Caco-2 (cell line): ENCODE measurements around the gene DNAJC8. TPM values are rescaled to one million over a fixed set of nuclear protein-coding genes. Genes with fewer than 3 reads are reported as not detected.

Source experiments
- BruUV-seq: library from RNA; stranded (reverse); fragments of 400-500 nt; replicated peaks from 2 replicates; lab custom pipeline; 2021; lab: Mats Ljungman, UMichigan
- CTCF ChIA-PET: fragments of 300-600 bp; sonication (Branson Sonifier 250); formaldehyde crosslinking; loops from one replicate; lab custom pipeline; 2022; ENCODE audit warnings: antibody characterized with exemption; lab: Charles Lee
- POLR2A ChIA-PET: fragments of 300-600 bp; sonication (Branson Sonifier 250); formaldehyde crosslinking; loops from one replicate; lab custom pipeline; 2022; ENCODE audit warnings: antibody characterized with exemption; lab: Charles Lee
- DNase-seq, 2 experiments: peaks; one replicate each; pipeline versions ENCODE4 v3.0.0 to v3.0.0-alpha.2; 2020 to 2022
- H3K27me3 ChIP-seq: replicated peaks from 2 replicates; pipeline ENCODE4 v1.6.0; 2011; ENCODE audit warnings: low read length; ENCODE audit not compliant: control insufficient read depth, insufficient read depth
- H3K36me3 ChIP-seq: 2 replicates; pipeline ENCODE4 v1.5.1; 2011; ENCODE audit warnings: low read length; ENCODE audit not compliant: control insufficient read depth, insufficient read depth
- H3K4me1 ChIP-seq: fragments of 250-450 bp; sonication (Bioruptor Pico); 2 replicates; pipeline ENCODE4 v1.5.1; 2020; ENCODE audit warnings: mild to moderate bottlenecking
- H3K4me3 ChIP-seq: 2 replicates; pipeline ENCODE4 v1.5.1; 2011; ENCODE audit warnings: low read depth, mild to moderate bottlenecking, control low read depth, low read length
- H3K9me3 ChIP-seq: fragments of 250-450 bp; sonication (Bioruptor Pico); 2 replicates; pipeline ENCODE4 v1.5.1; 2020; ENCODE audit warnings: mild to moderate bottlenecking, moderate library complexity
- H3K27ac Mint-ChIP-seq: one replicate; pipeline ENCODE4 v1.8.0; 2022; ENCODE audit warnings: mixed read lengths; ENCODE audit not compliant: unreplicated experiment
- H3K27me3 Mint-ChIP-seq: one replicate; pipeline ENCODE4 v1.8.0; 2022; ENCODE audit warnings: mixed read lengths; ENCODE audit not compliant: insufficient read depth, unreplicated experiment
- H3K36me3 Mint-ChIP-seq: one replicate; pipeline ENCODE4 v1.8.0; 2022; ENCODE audit warnings: mild to moderate bottlenecking, mixed read lengths; ENCODE audit not compliant: insufficient read depth, unreplicated experiment
- H3K4me1 Mint-ChIP-seq: one replicate; pipeline ENCODE4 v1.8.0; 2022; ENCODE audit warnings: low read depth, mixed read lengths; ENCODE audit not compliant: unreplicated experiment
- H3K4me3 Mint-ChIP-seq: one replicate; pipeline ENCODE4 v1.8.0; 2022; ENCODE audit warnings: mild to moderate bottlenecking, moderate library complexity, mixed read lengths; ENCODE audit not compliant: unreplicated experiment
- H3K9me3 Mint-ChIP-seq: one replicate; pipeline ENCODE4 v1.8.0; 2022; ENCODE audit warnings: mixed read lengths; ENCODE audit not compliant: unreplicated experiment
- intact Hi-C: fragments of 100-400 bp; cut with micrococcal nuclease; formaldehyde crosslinking; loops from one replicate; pipeline ENCODE4 v1.10.0; 2022; ENCODE audit not compliant: unreplicated experiment
- total RNA-seq: library from RNA; stranded (reverse); gene quantifications from 2 replicates; pipeline ENCODE4 v1.2.3, GENCODE V29; 2022
- TF ChIP-seq, protein P1 (sequence below), 2 experiments: fragments of 200-600 bp in 1 of 2; IDR thresholded peaks; 1 replicate in 1 of 2; 2 replicates in 1 of 2; pipeline versions ENCODE4 v1.5.1 to v1.8.0; 2011 to 2022; ENCODE audit warnings: antibody characterized with exemption in 1 of 2, control low read depth in 1 of 2, inconsistent platforms in 1 of 2, low read depth in 1 of 2, low read length in 1 of 2, mild to moderate bottlenecking in 1 of 2, moderate library complexity in 1 of 2; ENCODE audit not compliant: insufficient read depth in 1 of 2, severe bottlenecking in 1 of 2, unreplicated experiment in 1 of 2

Gene DNAJC8
- total RNA-seq, 1 experiment from 2014 or later = 69.4 TPM

DNA sequence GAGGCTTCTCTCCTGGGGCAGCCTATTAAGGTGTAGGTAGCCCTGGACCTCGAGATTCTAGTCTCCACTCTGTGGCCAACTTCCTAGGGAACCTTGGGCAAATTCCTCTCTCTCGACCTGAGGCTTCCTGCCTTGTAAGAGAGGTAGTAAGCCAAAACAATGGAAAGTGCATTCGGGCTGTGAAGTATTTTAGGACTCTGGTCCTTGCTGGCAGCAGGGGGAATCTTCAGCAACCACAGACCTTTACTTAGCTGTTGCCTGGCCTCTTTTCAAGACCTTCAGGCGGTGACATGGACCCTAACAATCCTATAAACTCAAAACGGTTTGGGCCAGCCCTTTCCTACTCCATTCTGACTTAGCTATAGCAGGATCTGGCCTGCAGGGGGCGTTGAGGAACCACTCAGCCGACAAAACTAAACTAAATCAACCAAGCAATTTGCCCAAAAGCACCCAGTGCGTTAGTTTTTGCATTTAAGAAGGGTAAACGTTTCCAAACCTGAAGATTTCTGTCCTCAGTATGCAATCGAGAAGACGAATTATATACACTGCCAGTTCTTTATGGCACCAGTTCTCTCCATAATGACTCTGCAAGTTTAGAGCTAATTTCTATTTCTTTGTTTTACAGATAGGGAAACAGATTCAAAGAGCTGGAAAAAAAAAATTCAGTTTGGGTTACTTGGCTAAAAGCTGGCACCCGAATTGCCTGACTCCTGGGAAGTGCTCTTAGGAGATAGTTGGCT lies 15.6 kb upstream of the DNAJC8 start:
- intact Hi-C loops = loop anchor here (1.0 to 5.0 kb wide), 2 partner anchors 120 to 264 kb away; no protein-coding TSS in a partner anchor
- Histone ChIP-seq H3K36me3 (no peaks in the 10 kb centered on the region), H3K9me3 (no peaks in the 10 kb centered on the region), H3K4me1 (peaks cover 11% of the 10 kb centered on the region), H3K27me3 (no peaks in the 10 kb centered on the region), H3K4me3 (no peak overlapping the region)
- H3K9me3 Mint-ChIP-seq = no peaks in the 10 kb centered on the region
- H3K4me1 Mint-ChIP-seq = peaks cover 38% of the 10 kb centered on the region
- peak; percentile 56 to 75 for DNase-seq
- no TSS peak for BruUV-seq
- no peaks in the 10 kb centered on the region for H3K27me3 Mint-ChIP-seq
- H3K36me3 Mint-ChIP-seq = peaks cover 6% of the 10 kb centered on the region
- ChIA-PET CTCF (interaction anchor here (0.5 to 2.0 kb wide), 18 partner anchors 9 to 354 kb away, joined by 3 to 21 read pairs (median 4); partner anchors contain the start of genes ATP5IF1, EYA3, MED18 and PHACTR4), POLR2A (interaction anchor here (0.6 to 2.0 kb wide), 7 partner anchors 10 to 234 kb away, joined by 3 to 9 read pairs (median 4); partner anchors contain the start of genes ATP5IF1 and MED18)
- TF ChIP-seq, protein P1, sequence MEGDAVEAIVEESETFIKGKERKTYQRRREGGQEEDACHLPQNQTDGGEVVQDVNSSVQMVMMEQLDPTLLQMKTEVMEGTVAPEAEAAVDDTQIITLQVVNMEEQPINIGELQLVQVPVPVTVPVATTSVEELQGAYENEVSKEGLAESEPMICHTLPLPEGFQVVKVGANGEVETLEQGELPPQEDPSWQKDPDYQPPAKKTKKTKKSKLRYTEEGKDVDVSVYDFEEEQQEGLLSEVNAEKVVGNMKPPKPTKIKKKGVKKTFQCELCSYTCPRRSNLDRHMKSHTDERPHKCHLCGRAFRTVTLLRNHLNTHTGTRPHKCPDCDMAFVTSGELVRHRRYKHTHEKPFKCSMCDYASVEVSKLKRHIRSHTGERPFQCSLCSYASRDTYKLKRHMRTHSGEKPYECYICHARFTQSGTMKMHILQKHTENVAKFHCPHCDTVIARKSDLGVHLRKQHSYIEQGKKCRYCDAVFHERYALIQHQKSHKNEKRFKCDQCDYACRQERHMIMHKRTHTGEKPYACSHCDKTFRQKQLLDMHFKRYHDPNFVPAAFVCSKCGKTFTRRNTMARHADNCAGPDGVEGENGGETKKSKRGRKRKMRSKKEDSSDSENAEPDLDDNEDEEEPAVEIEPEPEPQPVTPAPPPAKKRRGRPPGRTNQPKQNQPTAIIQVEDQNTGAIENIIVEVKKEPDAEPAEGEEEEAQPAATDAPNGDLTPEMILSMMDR (IDR thresholded peaks at IDR 0.05; ENCODE audit: insufficient read depth in 1 of 2, low read depth in 1 of 2, low read length in 1 of 2, severe bottlenecking in 1 of 2, unreplicated experiment in 1 of 2) = peak; percentile 73 to 83
- peak overlapping the region; percentile 98 for H3K27ac Mint-ChIP-seq
- peak overlapping the region; percentile 73 for H3K4me3 Mint-ChIP-seq

DNA sequence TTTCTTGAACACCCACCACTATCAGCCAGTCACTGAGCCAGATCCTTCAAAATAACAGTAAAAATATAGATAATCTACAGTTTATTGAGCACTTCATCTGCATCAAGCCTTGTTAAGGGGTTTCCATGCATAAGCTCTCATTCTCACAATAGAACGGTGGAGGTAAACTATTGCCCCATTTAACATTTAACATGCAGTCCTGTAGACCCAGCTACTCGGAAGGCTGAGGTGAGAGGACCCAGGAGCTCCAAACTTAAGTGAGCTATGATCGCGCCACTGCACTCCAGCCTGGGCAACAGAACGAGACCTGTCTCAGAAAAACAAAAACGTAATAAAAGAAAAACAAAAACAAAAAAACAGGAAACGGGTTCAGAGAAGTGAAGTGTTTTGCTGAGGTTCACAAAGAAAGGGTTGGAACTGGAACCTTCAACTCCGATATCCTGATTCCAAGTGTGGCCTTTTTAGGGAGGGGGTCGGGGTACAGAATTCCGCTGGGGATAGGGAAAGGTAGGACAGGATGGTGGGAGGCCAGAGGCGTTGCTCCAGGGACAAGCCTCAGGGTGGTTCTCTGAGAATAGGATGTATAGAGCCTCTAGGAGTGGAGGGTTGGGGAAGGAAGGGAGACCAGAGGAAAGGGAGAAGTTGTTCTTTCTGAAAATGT lies 14.9 kb upstream of the DNAJC8 start:
- no peak for DNase-seq
- Histone ChIP-seq H3K36me3 (no peaks in the 10 kb centered on the region), H3K4me3 (no peak overlapping the region), H3K27me3 (no peaks in the 10 kb centered on the region), H3K9me3 (no peaks in the 10 kb centered on the region), H3K4me1 (peaks cover 11% of the 10 kb centered on the region)
- BruUV-seq = no TSS peak
- Mint-ChIP-seq H3K4me1 (peaks cover 39% of the 10 kb centered on the region), H3K4me3 (peak overlapping the region; percentile 73), H3K9me3 (no peaks in the 10 kb centered on the region), H3K36me3 (peaks cover 6% of the 10 kb centered on the region), H3K27me3 (no peaks in the 10 kb centered on the region), H3K27ac (peak overlapping the region; percentile 98)
- CTCF ChIA-PET = interaction anchor here (0.5 to 2.0 kb wide), 12 partner anchors 10 to 355 kb away, joined by 3 to 21 read pairs (median 5); partner anchors contain the start of genes ATP5IF1, MED18 and SESN2
- intact Hi-C loops = loop anchor here (1.0 to 5.0 kb wide), 2 partner anchors 121 to 265 kb away; no protein-coding TSS in a partner anchor
- TF ChIP-seq, protein P1 (IDR thresholded peaks at IDR 0.05; ENCODE audit: insufficient read depth in 1 of 2, low read depth in 1 of 2, low read length in 1 of 2, severe bottlenecking in 1 of 2, unreplicated experiment in 1 of 2) = no peak
- POLR2A ChIA-PET = interaction anchor here (2.0 kb wide), 1 partner anchor 12 kb away, joined by 9 read pairs; the partner anchor contains the start of gene ATP5IF1

- TF ChIP-seq, protein P1 (IDR thresholded peaks at IDR 0.05; ENCODE audit: insufficient read depth in 1 of 2, low read depth in 1 of 2, low read length in 1 of 2, severe bottlenecking in 1 of 2, unreplicated experiment in 1 of 2) = no peak
- Histone ChIP-seq H3K4me1 (peaks cover 11% of the 10 kb centered on the region), H3K4me3 (no peak overlapping the region), H3K9me3 (no peaks in the 10 kb centered on the region), H3K27me3 (no peaks in the 10 kb centered on the region), H3K36me3 (no peaks in the 10 kb centered on the region)
- ChIA-PET POLR2A (no interaction called here), CTCF (no interaction called here)
- Mint-ChIP-seq H3K27me3 (no peaks in the 10 kb centered on the region), H3K27ac (no peak overlapping the region), H3K9me3 (no peaks in the 10 kb centered on the region), H3K4me1 (peaks cover 39% of the 10 kb centered on the region), H3K4me3 (no peak overlapping the region), H3K36me3 (peaks cover 6% of the 10 kb centered on the region)
- intact Hi-C loops = loop anchor here (5.0 kb wide), 1 partner anchor 266 kb away; no protein-coding TSS in a partner anchor
- DNase-seq = no peak
- BruUV-seq = no TSS peak
These were observed 13.6 kb upstream of the DNAJC8 start for GRCh38 chr1:28246427-28246832.
